ENCODE measurements around the gene MCAT. TPM values are rescaled to one million over a fixed set of nuclear protein-coding genes. Genes with fewer than 3 reads are reported as not detected.

MCAT gene
- total and polyA plus RNA-seq, 11 donors = 13.4 to 32.6 (median 15.7) TPM

- no peak for TF ChIP-seq POLR2A (IDR thresholded peaks at IDR 0.05)
- TF ChIP-seq CTCF (IDR thresholded peaks at IDR 0.05) = no peak
- peak in 3 of 4 donors; percentile 13 to 33 (median 19) for ATAC-seq
- Histone ChIP-seq H3K9me3 (no peaks in the 10 kb centered on the region), H3K4me1 (peaks cover 0 to 30% (median 9%) of the 10 kb centered on the region in 12 donors), H3K27ac (peak overlapping the region in 10 of 12 donors; percentile 24 to 75 (median 54)), H3K27me3 (no peaks in the 10 kb centered on the region), H3K4me3 (no peak overlapping the region), H3K36me3 (no peaks in the 10 kb centered on the region)
- WGBS, 4 donors = 50 to 61% (median 54%) methylated on average over 19 of the region's 19 CpGs
- DNase-seq = peak in 2 of 5 donors; percentile 44 to 61
- intact Hi-C loops (cut with DNase I) = loop anchor here in 2 of 10 donors (10.0 kb wide), 3 partner anchors 61 to 221 kb away; no protein-coding TSS in a partner anchor
Observed at GRCh38 chr22:43085658-43086606, 57.3 kb downstream of the MCAT start.

Other genes starting within 250 kb of the MCAT start
- gene PACSIN2, start 128.2 kb downstream of the MCAT start, total RNA-seq = 10 to 100 TPM; 42.5 to 87.1 (median 59.3) TPM
- gene PACSIN2, start 128.2 kb downstream of the MCAT start, polyA plus RNA-seq = 10 to 100 TPM; 26.5 to 60.4 TPM
- gene TTLL1, start 54.0 kb downstream of the MCAT start, total RNA-seq = 10 to 100 TPM in 4 of 9 donors, 1 to 10 TPM in 5; 4.4 to 13.2 (median 8.4) TPM
- gene TTLL1, start 54.0 kb downstream of the MCAT start, polyA plus RNA-seq = 1 to 10 TPM; 4.7 to 5.2 TPM
- gene BIK, start 32.6 kb downstream of the MCAT start, total RNA-seq = under 1 TPM in 2 of 9 donors, not detected in 7; 0.23 to 0.88 TPM
- under 1 TPM; 0.28 to 0.65 TPM for gene BIK, start 32.6 kb downstream of the MCAT start, polyA plus RNA-seq
- 100 to 1,000 TPM in 7 of 9 donors, 10 to 100 TPM in 2; 69.0 to 335 (median 112) TPM for gene TSPO, start 8.2 kb upstream of the MCAT start, total RNA-seq
- 100 to 1,000 TPM; 218 TPM for gene TSPO, start 8.2 kb upstream of the MCAT start, polyA plus RNA-seq
- gene TTLL12, start 43.7 kb upstream of the MCAT start, total RNA-seq = 10 to 100 TPM in 7 of 9 donors, 1 to 10 TPM in 2; 8.6 to 21.5 (median 11.9) TPM
- gene TTLL12, start 43.7 kb upstream of the MCAT start, polyA plus RNA-seq = 10 to 100 TPM in 1 of 2 donors, 1 to 10 TPM in 1; 8.0 to 29.0 TPM
- gene SCUBE1, start 200.0 kb upstream of the MCAT start, total RNA-seq = under 1 TPM in 8 of 9 donors, not detected in 1; 0.06 to 0.40 (median 0.31) TPM
- gene SCUBE1, start 200.0 kb upstream of the MCAT start, polyA plus RNA-seq = under 1 TPM; 0.04 to 0.06 TPM